ENCODE measurements around the gene CCDC85B.
A peak's percentile ranks its signal among the peaks of the same experiment; 100 is the strongest.

The CCDC85B gene

DNA sequence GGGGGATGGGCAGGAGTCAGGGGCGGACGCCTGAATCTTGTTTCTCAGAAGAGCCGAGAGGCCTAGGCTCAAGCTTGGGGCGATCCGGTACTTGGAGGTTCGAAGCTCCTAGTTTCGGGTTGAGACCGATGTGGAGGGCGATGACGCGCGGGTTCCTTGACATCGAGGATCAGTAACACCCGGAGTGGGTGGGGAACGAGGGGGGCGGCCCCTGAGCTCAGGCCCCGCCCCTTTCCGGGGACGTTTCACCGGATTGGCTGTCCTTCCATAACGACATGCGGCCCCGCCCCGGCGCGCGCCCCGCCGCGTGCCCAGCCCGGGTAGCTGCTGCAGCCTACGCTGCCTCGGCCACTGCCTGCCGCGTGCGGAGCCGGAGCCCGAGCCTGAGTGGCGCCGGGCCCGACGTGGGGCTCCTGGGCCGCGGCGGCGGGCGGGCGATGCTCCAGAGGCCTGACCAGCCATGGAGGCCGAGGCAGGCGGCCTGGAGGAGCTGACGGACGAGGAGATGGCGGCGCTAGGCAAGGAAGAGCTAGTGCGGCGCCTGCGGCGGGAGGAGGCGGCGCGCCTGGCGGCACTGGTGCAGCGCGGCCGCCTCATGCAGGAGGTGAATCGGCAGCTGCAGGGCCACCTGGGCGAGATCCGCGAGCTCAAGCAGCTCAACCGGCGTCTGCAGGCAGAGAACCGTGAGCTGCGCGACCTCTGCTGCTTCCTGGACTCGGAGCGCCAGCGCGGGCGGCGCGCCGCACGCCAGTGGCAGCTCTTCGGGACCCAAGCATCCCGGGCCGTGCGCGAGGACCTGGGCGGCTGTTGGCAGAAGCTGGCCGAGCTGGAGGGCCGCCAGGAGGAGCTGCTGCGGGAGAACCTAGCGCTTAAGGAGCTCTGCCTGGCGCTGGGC lies at the start of gene CCDC85B:
Gene CCDC85B (plus strand): TSS at position 350 of the 895 bp plus-strand sequence. CDS start 111 bp downstream, at position 461.
- DNase-seq = peak; percentile 70 to 100 (median 96)

DNA sequence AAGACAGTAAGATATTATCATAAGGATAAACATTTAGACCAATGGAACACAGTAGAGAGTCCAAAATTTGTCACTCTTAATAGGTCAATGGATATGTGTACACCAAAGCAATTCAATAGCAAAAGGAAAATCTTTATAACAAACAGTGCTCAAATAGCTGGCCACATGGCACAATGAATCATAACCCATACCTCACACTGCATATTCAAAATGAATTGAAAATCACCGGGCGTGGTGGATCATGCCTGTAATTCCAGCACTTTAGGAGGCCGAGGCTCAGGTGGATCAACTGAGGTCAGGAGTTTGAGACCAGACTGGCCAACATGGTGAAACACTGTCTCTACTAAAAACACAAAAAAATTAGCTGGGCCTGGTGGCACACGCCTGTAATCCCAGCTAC lies 48.3 kb upstream of the CCDC85B start:
- DNase-seq = no peak

DNA sequence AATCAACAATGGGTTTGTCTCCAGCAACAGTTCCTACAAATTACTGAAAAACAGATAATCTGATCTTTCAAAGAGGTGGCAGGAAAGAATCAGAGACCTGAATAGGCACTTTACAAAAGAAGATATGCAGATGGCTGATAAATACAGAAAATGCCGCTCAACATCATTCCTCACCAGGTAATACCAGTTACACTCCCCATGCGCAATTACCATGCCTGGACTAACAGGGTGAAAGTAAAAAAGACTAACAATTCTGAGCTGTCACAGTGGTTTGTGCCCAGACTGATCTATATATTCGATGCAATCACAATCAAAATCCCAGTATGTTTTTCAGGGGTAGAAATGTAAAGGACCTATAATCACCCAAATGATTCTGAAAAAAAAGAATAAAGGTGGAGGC lies 46.7 kb upstream of the CCDC85B start:
- no peak for DNase-seq

DNA sequence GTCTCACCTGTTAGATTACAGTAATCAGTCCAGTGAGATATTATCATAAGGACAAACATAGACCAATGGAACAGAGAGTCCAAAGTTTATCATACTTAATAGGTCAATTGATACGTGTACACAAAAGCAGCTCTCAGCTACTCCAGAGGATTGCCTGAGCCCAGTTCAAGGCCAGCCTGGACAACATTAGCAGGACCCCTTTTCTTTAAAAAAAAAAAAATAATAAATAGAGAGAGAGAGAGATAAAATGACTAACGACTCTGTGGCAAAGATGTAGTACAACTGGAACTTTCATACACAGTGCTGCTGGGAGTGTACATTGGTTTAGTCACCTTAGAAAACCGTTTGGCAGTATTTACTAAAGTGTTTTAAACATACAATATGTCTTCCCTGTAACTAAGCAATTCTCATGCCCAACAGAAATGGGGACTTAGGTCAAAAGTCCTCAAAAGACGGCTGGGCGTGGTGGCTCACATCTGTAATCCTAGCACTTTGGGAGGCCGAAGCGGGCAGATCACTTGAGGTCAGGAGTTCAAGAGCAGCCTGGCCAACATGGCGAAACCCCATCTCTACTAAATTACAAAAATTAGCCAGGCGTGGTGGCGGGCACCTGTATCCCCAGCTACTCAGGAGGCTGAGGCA lies 46.1 kb upstream of the CCDC85B start:
- DNase-seq = no peak

DNA sequence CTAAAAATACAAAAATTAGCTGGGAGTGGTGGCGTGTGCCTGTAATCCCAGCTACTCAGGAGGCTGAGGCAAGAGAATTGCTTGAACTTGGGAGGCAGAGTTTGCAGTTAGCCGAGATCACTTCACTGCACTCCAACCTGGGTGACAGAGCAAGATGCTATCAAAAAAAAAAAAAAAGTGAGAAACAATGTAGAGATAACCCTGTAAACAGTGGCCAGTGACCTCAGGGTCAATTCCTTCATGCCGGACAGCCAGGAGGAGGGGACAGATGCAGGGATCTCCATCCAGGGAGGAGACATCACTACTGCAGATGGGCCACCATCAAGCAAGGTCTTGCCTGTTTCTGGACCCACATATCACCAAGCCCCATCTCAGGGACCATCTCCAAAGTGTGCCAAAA lies 42.7 kb upstream of the CCDC85B start:
- DNase-seq = no peak

DNA sequence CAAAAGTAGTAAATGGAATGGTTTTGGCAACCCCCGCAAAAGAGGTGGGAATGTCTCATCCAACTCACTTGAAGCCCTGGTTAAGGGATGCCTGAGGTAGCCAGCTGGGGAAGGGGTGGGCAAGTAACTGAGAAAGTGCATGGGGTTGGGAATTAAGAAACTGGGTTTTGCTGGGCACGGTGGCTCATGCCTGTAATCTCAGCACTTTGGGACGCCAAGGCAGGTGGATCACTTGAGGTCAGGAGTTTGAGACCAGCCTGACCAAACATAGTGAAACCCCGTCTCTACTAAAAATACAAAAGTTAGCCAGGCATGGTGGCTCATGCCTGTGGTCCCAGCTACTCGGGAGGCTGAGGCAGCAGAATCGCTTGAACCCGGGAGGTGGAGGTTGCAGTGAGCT lies 41.8 kb upstream of the CCDC85B start:
- DNase-seq = peak in 1 of 56 donors; percentile 20

DNA sequence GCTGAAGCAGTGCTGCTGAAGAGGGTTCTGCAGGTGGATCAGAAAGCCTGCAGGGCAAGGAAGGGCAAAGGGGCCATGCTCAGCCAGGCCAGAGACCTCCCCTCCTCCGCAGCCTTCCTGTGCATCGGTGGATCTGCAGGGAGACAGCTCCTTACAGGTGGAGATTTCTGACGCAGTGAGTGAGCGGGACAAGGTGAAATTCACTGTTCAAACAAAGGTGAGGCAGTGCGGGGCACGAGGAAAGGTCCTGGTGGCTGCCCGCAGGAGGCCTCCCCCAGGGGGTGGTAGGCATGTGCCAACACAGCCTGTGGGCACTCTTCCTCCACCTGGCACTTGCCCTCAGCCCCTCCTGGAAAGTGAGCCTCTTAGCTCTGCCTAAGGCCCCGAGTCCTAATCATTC lies 41.1 kb upstream of the CCDC85B start:
- DNase-seq = no peak

DNA sequence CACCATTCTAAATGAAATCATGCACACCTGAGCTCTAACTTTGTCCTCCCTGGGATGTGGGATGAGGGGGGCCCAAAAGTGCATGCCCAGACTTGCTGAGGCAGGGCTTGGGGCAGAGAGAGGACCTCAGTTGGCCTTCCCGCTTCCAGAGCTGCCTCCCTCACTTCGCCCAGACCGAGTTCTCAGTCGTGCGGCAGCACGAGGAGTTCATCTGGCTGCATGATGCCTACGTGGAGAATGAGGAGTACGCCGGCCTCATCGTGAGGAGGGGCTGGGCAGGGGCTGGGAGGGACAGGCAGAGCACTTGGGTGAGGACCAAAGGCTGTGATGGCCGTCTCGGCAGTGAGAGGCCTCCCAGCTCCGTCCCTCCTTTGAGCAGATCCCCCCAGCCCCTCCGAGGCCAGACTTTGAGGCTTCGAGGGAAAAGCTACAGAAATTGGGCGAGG lies 40.7 kb upstream of the CCDC85B start:
- DNase-seq = no peak

DNA sequence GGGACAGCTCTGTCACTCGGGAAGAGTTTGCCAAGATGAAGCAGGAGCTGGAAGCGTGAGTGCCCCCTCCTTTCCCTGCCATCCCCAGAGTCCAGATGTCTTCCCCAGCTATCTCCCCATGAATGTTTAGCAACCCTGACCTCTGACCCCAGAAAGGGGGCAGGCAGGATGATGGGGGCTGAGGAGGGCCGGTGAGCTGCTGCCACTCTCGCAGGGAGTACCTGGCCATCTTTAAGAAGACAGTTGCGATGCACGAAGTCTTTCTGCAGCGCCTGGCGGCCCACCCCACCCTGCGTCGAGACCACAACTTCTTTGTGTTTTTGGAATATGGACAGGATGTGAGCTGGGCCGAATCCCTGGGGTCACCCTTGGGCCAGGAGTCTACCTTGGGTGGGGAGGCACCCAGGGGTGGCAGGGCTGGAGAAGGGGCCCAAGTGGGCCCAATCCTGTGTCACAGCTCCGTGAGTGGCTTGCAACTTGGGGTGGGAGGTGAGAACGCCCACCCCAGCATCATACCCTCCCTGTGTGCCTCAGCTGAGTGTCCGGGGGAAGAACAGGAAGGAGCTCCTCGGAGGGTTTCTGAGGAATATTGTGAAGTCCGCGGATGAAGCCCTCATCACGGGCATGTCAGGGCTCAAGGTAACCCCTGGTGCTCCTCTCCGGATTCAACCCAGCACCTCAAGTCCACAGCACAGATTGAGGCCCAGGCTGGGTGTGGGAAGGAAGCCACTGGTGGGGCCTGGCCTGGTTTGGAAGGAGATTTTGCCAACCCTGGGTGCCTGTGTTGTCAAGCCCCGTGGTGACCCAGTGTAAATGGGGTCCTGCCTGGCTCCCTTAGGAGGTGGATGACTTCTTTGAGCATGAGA lies 40.0 kb upstream of the CCDC85B start:
- no peak for DNase-seq

DNA sequence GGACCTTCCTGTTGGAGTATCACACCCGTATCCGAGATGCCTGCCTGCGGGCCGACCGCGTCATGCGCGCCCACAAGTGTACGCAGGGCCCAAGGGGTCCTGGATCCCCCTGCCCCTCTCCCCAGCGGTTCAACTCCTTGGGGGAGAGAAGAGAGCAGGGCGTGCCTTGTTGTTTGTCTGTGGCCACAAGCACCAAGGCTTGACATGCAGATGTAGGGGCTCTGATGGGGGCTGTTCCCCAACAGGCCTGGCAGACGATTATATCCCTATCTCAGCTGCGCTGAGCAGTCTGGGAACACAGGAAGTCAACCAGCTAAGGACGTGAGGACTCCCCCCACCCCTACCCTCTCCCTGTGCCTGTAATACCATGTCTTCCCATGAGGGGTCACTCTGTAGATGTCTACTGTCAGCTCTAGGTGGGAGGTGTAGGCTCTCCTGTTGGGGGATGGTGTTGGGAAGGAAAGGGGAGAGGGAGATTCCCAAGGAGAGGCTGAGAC lies 39.3 kb upstream of the CCDC85B start:
- DNase-seq = no peak

DNA sequence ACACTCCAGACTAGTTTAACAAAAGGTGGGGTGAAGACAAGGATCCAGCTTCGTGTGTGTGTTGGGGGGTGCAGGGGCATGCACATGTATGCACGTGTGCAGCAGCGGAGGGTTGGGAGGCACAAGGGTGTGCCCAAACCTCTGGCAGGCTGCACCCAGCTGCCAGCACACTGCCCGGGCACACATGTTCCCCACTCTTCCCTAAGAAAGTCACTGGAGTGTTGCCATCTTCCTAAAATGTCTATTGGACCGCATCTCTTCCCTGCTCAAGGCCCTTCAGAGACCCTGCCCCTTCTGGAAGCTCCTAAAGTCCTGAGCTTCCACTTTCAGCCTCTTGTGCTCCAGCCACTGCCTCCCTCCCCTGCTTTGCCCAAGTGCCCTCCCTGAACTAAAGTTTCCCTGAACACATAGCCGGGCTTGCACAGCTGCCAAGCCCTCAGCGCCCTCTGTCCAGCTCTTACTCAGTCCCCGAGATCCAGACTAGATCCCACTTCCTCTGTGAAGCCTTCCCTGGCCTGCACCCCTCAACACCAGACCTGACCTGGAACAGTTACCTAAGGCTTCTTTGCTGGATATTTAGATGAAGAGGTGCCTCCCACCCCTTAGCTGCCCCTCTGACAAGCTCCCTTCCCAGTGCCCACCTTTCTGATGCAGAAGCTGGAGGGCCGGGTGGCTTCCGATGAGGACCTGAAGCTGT lies 38.5 kb upstream of the CCDC85B start:
- no peak for DNase-seq

DNA sequence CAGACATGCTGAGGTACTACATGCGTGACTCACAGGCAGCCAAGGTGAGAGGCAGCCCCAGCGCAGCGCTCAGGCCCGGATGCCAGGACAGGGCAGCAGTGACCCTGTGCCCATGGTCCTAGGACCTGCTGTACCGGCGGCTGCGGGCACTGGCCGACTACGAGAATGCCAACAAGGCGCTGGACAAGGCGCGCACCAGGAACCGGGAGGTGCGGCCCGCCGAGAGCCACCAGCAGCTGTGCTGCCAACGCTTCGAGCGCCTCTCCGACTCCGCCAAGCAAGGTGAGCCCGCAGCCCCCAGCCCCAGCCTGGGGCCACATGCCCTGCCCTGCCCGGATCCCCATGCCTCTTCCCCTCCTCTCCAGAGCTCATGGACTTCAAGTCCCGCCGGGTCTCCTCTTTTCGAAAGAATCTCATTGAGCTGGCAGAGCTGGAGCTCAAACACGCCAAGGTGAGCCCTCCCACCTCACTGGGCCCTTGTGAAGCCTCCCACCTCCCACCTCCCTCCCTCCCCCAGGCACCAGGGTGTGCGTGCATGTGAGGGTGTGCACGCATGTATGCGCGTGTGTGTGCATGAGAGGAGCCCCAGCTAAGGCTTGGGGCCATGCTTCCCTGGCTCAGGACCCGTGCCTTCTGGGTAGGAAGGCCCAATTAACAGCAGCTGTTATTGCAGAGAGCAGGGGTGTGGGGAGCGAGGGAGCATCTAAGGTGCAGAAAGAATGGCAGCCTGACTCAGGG lies 37.8 kb upstream of the CCDC85B start:
- DNase-seq = no peak

DNA sequence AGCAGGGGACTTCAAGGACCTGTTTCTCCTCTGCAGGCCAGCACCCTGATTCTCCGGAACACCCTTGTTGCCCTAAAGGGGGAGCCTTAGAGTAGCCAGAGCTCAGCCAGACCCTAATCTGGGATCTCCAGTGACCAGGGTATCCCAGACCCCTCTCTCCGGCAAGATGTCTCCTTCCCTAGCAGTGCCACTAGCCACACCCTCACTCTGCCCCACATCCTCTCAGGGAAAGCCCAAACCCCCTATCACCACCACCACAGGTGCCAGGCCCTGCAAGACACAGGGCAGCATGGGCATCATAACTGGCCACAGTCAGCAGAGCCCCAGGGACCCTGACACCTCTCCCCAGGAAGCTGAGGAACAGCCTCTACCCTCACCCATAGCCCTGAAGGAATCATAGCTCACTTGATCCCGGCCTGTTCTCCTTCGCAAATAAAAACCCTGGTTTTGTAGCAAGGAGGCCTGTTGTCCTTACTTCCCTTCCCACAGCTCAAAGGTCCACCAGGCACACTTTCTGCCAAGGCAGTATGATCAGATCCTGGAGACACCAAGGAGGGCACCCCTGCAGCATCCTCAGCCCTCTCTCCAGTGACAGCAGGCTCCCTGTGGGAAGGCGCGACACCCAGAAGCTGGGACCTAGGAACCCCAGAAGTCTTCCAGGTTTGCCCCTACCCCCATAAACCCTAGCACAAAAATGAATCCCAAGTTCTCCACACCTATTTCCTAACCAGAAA lies 37.1 kb upstream of the CCDC85B start:
- DNase-seq = no peak

DNA sequence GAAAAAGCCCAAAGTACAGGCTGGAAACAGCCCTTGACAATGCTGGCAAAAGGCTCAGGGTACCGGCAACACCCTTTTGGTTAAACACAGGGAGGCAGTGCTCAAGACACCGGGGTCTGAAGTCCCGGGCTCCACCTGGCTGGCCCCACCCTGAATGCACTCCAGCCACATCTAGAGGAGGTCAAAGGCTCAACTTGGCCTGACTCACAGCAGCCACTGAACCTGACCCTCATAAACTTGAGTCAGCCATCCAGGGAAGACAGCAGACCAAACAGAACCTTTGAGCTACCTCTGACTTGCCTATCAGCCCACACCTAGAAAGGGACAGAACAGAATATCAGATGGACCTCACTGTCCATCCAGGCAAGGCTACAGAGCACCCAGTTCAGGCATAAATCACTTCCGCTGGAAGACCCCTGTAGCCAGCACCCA lies 36.3 kb upstream of the CCDC85B start:
- DNase-seq = no peak

DNA sequence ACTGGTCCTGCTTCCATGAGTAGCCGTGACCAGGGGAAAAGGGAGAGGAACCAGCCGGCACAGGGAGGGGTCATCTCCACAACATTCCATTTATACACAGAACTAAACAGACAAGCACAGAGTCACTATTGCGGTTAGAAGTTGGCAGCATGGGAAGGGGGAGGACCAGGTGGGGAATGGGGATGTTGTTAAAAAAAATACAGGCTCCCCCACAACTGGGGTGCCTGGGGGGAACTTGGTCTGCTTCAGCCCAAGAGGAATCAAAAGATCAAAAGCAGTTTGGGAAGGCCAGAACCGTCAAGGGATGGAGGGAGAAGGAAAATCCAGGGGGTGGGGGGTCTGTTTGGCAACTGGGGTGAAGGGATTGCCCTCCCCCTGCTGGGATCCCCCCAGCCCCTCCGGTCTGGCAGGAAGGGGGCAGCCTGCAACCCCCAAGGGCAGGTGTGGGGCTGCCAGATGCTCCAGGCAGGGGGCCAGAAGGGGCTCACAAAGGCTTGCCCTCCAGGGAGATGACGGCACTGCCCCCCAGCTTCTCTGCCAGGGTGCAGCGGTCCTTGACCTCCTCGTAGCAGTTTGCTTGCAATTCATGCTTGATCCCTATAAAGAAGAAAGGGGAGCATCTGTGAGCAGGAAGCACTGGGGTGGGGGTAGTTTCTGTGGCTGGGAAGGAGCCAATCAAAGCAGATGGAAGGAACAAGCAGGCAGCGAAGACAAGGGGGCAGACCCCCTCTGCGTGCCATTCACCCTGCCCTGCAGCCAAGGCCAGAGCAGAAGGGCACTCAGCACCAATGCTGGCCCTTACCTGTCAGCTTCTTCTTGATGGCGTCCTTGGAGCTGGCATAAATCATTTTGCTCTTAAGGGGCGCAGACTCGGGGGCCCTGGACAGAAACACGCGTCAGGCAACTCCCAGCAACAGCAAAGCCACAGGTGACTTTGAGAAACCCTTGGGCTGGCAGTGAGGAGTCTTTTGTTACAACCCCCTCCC lies 35.3 kb upstream of the CCDC85B start:
- no peak for DNase-seq

DNA sequence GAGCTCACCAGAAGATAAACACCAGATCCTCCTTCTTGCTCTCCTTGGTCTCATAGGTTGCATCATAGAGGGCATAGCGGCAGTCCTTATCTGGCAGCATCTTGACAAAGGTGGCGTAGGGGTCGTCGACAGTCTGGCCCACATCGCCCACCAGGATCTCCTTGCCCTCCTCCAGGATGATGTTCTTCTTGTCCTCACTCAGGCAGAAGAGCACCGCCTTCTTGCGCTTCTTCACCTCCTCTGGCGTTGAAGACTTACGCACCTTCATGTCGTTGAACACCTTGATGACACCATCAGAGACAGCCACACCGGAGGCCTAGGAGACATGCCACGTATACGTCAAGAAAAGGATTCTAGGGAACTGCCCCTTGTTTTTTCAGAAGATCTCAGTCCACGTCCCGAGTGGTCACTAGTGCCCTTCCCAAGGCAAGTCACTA lies 34.5 kb upstream of the CCDC85B start:
- DNase-seq = no peak

DNA sequence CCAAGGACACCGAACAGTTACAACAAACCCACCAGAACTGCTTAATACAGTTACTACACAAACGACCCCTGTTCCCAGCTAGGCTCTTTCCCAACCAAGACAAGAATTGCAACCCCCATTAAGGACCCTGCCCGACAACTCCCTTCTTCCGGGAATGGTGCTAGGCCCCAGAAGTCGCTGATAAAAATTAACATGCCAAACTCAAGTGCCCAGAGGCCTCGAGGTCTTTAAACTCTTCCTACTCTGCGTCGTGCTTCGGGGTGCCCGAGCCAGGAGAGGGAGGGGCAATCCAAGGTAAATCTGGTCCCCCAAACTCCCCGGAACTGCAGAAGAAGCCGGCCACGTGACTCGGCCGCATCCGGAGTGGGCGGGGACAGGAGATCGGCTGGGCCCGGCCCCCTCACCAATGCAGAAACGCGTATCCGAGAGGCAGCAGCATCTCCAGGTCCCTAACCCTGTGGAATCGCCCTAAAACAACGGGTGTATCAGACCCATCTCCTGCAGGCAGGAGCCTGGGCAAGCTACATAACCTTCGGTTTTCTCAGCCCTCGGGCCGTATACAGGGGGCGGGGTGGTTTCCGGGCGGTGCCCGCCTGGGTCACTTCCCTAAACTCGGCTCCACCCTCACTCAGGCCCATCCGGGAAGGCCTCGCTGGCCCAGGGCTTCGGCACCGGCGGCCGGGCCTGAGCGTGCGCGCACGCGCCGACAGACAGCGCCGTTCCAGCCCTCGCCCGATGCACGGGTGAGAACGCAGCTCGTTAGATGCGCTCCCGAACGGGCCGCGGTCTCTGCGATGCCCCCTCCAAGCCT lies 33.6 kb upstream of the CCDC85B start:
- peak in 52 of 56 donors; percentile 15 to 89 (median 70) for DNase-seq

All from amygdala (tissue), 56 donors.